Duodenal mucosa (tissue), 2 donors: ENCODE measurements around the gene TWF2.
"Not testable (repeated sequence)": the region's sequence is repeated elsewhere in the genome, so short reads cannot be mapped to it uniquely, and the experiment has no call there.

Experiments
- H3K27ac ChIP-seq: one replicate; pipeline ENCODE4 v1.7.0; 2013; ENCODE audit warnings: low read depth, low read length
- H3K27me3 ChIP-seq, 2 donors: one replicate each; pipeline ENCODE4 v1.7.0; 2013; ENCODE audit warnings: low read length in 2 of 2, control low read depth in 1 of 2; ENCODE audit not compliant: insufficient read depth in 2 of 2, control insufficient read depth in 1 of 2
- H3K36me3 ChIP-seq, 2 donors: one replicate each; pipeline ENCODE4 v1.7.0; 2013; ENCODE audit warnings: low read length in 2 of 2, control low read depth in 1 of 2; ENCODE audit not compliant: insufficient read depth in 2 of 2, control insufficient read depth in 1 of 2
- H3K4me1 ChIP-seq, 2 donors: one replicate each; pipeline ENCODE4 v1.7.0; 2013; ENCODE audit warnings: low read length in 2 of 2, control low read depth in 1 of 2; ENCODE audit not compliant: insufficient read depth in 2 of 2, control insufficient read depth in 1 of 2
- H3K4me3 ChIP-seq, 2 donors: one replicate each; pipeline ENCODE4 v1.7.0; 2013; ENCODE audit warnings: low read length in 2 of 2, low read depth in 1 of 2
- H3K9ac ChIP-seq, 2 donors: one replicate each; pipeline ENCODE4 v1.7.0; 2013; ENCODE audit warnings: low read length in 2 of 2, low read depth in 1 of 2
- H3K9me3 ChIP-seq, 2 donors: one replicate each; pipeline ENCODE4 v1.7.0; 2013; ENCODE audit warnings: low read length in 2 of 2, control low read depth in 1 of 2; ENCODE audit not compliant: control insufficient read depth in 1 of 2

TWF2 gene

GRCh38 chr3:52277972-52278509 lies 39.1 kb upstream of the TWF2 start:
- peaks cover under 1 to 12% of the 10 kb centered on the region in 2 donors for H3K36me3 ChIP-seq
- H3K9me3 ChIP-seq = no peaks in the 10 kb centered on the region
- peak overlapping the region; percentile 98 for H3K27ac ChIP-seq
- H3K4me1 ChIP-seq = peaks cover 37 to 45% of the 10 kb centered on the region in 2 donors
- no peaks in the 10 kb centered on the region for H3K27me3 ChIP-seq
- H3K9ac ChIP-seq = peak overlapping the region; percentile 91 to 98
- peak overlapping the region; percentile 74 to 95 for H3K4me3 ChIP-seq

DNA sequence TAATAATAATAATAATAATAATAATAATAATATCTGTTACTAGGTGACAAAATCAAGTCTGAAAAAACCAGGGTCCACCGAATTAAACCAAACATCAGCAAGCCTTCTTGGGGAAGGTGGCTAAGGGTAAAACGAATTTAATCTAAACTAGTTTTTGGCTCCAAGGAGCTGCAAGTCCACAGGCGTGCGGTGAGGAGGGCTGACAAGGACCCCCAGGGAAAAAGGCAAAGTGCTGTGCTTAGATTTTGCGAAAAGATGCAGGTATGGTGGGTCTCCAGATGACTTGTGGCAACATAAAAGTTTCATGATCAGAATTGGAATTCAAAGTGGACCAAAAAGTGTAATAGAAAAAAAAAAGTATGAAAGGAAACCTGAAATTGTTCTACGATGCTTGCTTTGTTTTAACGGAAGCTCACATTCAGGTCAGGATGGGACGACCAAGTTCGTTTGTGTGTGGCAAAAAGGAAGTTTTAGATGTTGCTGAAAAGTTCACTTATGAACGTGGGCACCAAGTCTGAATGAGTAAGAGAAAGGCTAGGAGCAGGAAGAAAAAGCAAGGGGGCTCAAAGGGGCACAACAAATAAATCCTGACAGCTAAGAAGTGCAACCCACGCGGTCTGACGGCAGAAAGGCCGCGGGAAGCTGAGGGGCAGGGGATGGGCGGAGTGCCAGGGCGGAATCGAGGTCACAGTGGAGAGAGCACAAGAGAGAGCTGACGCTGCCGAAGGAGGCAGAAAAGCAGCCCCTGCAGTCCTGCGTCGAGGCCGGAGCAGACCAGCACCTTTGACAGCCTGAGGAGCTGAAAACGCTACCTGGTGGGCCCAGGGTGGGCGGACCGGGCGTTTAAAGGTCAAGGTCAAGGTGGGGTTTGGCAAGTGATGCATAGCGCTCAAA lies 38.4 kb upstream of the TWF2 start:
- peak overlapping the region; percentile 98 for H3K27ac ChIP-seq
- H3K4me1 ChIP-seq = peaks cover 41 to 48% of the 10 kb centered on the region in 2 donors
- peak overlapping the region; percentile 74 to 95 for H3K4me3 ChIP-seq
- no peaks in the 10 kb centered on the region for H3K9me3 ChIP-seq
- H3K9ac ChIP-seq = peak overlapping the region; percentile 91 to 98
- H3K27me3 ChIP-seq = no peaks in the 10 kb centered on the region
- H3K36me3 ChIP-seq = peaks cover 6 to 18% of the 10 kb centered on the region in 2 donors

DNA sequence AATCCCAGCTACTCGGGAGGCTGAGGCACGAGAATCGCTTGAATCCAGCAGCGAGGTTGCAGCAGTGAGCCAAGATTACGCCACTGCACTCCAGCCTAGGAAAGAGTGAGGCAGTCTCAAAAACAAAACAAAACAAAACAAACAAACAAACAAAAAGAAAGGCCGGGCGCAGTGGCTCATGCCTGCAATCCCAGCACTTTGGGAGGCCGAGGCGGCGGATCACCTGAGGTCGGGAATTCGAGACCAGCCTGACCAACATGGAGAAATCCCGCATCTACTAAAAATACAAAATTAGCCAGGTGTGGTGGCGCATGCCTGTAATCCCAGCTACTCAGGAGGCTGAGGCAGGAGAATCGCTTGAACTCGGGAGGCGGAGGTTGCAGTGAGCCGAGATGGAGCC lies 35.8 kb upstream of the TWF2 start:
- H3K9me3 ChIP-seq, H3K4me3 ChIP-seq, H3K27me3 ChIP-seq, H3K27ac ChIP-seq, H3K9ac ChIP-seq: not testable (repeated sequence)
- peaks cover 6 to 29% of the 10 kb centered on the region in 2 donors for H3K36me3 ChIP-seq
- peaks cover 53 to 61% of the 10 kb centered on the region in 2 donors for H3K4me1 ChIP-seq

DNA sequence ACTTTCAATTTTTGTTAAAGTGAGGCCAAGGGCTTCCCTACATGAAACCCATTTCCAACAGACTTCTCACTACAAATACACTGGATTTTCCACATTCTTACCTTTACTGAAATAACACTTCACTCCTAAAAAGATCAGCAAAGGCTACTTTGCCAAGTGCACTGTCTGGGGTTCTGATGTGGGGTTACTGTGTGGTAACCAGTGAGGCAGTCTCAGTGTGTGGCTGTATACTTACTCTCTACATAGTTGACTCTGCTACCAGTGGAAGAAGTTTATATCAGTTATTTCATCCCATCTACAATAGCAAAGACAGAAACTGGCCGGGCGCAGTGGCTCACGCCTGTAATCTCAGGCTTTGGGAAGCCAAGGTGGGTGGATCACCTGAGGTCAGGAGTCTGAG lies 33.9 kb upstream of the TWF2 start:
- Histone ChIP-seq H3K27me3 (no peaks in the 10 kb centered on the region), H3K4me3 (no peak overlapping the region), H3K9me3 (no peaks in the 10 kb centered on the region), H3K9ac (no peak overlapping the region), H3K4me1 (peaks cover 48 to 58% of the 10 kb centered on the region in 2 donors), H3K36me3 (peaks cover 12 to 48% of the 10 kb centered on the region in 2 donors), H3K27ac (no peak overlapping the region)

DNA sequence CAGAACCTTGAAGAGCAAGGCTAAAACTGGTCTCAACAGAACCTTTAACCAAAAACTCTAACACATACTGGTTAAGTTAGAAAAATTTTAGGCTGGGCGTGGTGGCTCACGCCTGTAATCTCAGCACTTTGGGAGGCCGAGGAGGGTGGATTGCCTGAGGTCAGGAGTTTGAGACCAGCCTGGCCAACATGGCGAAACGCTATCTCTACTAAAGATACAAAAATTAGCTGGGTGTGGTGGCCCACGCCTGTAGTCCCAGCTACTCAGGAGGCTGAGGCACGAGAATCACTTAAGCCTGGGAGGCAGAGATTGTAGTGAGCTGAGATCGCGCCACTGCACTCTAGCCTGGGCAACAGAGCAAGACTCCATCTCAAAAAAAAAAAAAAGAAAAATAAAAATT lies 33.2 kb upstream of the TWF2 start:
- not testable (repeated sequence) for H3K27me3 ChIP-seq, H3K27ac ChIP-seq, H3K4me3 ChIP-seq, H3K9me3 ChIP-seq, H3K9ac ChIP-seq
- Histone ChIP-seq H3K4me1 (peaks cover 48 to 57% of the 10 kb centered on the region in 2 donors), H3K36me3 (peaks cover 15 to 54% of the 10 kb centered on the region in 2 donors)

GRCh38 chr3:52270252-52270754 lies 31.3 kb upstream of the TWF2 start:
- Histone ChIP-seq H3K9me3 (no peaks in the 10 kb centered on the region), H3K9ac (no peak overlapping the region), H3K36me3 (peaks cover 22 to 72% of the 10 kb centered on the region in 2 donors), H3K27ac (no peak overlapping the region), H3K4me1 (peaks cover 35 to 40% of the 10 kb centered on the region in 2 donors), H3K4me3 (peak overlapping the region in 1 of 2 donors; percentile 18), H3K27me3 (no peaks in the 10 kb centered on the region)

- H3K27me3 ChIP-seq = no peaks in the 10 kb centered on the region
- H3K9me3 ChIP-seq = no peaks in the 10 kb centered on the region
- no peak overlapping the region for H3K9ac ChIP-seq
- H3K27ac ChIP-seq = no peak overlapping the region
- peaks cover 34 to 37% of the 10 kb centered on the region in 2 donors for H3K4me1 ChIP-seq
- H3K4me3 ChIP-seq = no peak overlapping the region
- H3K36me3 ChIP-seq = peaks cover 23 to 76% of the 10 kb centered on the region in 2 donors
Measured at GRCh38 chr3:52269776-52270175, 30.8 kb upstream of the TWF2 start.

GRCh38 chr3:52268036-52268435 lies 29.1 kb upstream of the TWF2 start:
- H3K9ac ChIP-seq = no peak overlapping the region
- no peaks in the 10 kb centered on the region for H3K9me3 ChIP-seq
- no peaks in the 10 kb centered on the region for H3K27me3 ChIP-seq
- H3K4me3 ChIP-seq = no peak overlapping the region
- H3K27ac ChIP-seq = no peak overlapping the region
- peaks cover 36 to 81% of the 10 kb centered on the region in 2 donors for H3K36me3 ChIP-seq
- peaks cover 26 to 29% of the 10 kb centered on the region in 2 donors for H3K4me1 ChIP-seq

- Histone ChIP-seq H3K36me3 (peaks cover 45 to 94% of the 10 kb centered on the region in 2 donors), H3K4me3 (no peak overlapping the region), H3K9ac (no peak overlapping the region), H3K27ac (no peak overlapping the region), H3K4me1 (peaks cover 3 to 7% of the 10 kb centered on the region in 2 donors), H3K27me3 (no peaks in the 10 kb centered on the region), H3K9me3 (no peaks in the 10 kb centered on the region)
Measured at GRCh38 chr3:52265387-52265786, 26.4 kb upstream of the TWF2 start.

GRCh38 chr3:52262447-52262846 lies 23.5 kb upstream of the TWF2 start:
- H3K9ac ChIP-seq = no peak overlapping the region
- H3K9me3 ChIP-seq = no peaks in the 10 kb centered on the region
- H3K4me3 ChIP-seq = no peak overlapping the region
- H3K4me1 ChIP-seq = no peaks in the 10 kb centered on the region
- no peaks in the 10 kb centered on the region for H3K27me3 ChIP-seq
- H3K36me3 ChIP-seq = peaks cover 58 to 96% of the 10 kb centered on the region in 2 donors
- H3K27ac ChIP-seq = no peak overlapping the region
